Islet precursor cell (in vitro differentiated cells): ENCODE measurements around the gene PSME1.

ENCODE experiments used
- DNase-seq: peaks from one replicate; pipeline ENCODE4 v3.0.0-alpha.2; 2018

Gene PSME1

DNA sequence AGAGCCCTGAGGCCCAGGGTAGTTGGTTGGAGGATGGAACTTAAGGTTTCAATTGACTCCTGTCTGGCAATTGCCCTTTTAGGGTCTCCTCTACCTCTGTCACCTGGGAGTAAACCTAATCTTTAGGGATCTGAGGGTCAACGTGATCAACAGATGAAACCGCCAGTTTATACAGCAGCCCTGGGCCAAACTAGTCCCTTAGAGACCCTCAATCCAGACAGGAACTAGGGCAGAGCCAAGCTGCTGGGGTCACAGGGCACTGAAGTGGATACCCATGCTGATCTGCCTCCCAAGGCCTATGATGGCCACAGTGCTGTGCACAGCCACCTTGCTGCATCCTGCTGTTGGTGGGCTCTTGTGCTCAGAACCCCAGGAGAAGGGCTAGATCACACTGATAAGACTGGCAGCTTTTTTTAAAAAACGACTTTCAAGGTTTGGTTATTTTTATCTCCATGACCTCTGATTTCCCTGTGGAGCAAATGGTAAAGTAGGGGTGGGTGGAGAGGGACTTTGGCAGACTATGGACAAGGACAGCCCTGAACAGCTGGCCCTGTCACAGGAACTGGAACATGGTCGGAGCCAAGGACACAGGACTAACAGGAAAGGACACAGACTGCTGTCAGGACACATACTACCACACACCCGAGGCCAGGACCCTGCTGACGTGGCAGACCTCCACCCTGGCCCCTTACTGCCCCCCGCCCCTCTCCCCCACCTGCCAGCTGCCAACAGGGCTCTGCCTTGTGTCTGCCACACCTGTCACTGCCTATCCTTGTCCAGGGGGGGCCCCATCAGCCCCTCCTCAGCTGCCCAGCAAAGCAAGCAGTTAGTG is 5.1 kb upstream of the PSME1 start:
- DNase-seq = no peak

DNA sequence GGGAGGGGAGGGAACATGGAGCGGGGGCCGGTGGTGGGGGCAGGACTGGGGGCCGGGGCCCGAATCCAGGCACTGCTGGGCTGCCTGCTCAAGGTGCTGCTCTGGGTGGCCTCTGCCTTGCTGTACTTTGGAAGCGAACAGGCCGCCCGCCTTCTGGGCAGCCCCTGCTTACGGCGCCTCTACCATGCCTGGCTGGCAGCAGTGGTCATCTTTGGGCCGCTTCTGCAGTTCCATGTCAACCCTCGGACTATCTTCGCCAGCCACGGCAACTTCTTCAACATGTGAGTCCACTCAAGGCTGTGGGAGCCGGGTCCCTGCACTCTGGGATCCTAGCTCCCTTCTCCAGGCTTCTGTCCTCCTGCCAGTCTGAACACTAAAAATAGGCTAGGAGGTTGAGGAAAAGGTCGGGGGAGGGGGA is 4.4 kb upstream of the PSME1 start:
- no peak for DNase-seq

DNA sequence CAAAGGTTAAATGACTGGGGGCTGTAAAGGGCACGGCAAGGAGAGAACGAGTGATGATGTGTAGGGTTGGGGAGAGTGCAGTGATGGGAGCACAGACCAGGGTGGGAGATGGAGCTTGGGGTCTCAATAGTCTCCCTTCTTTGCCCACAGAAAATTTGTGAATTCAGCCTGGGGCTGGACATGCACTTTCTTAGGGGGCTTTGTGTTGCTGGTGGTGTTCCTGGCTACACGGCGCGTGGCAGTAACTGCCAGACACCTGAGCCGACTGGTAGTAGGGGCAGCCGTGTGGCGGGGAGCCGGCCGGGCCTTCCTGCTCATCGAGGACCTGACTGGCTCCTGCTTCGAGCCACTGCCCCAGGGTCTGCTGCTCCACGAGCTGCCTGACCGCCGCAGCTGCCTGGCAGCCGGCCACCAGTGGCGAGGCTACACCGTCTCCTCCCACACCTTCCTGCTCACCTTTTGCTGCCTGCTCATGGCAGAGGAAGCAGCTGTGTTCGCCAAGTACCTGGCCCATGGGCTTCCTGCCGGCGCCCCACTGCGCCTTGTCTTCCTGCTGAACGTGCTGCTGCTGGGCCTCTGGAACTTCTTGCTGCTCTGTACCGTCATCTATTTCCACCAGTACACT is 3.8 kb upstream of the PSME1 start:
- no peak for DNase-seq

DNA sequence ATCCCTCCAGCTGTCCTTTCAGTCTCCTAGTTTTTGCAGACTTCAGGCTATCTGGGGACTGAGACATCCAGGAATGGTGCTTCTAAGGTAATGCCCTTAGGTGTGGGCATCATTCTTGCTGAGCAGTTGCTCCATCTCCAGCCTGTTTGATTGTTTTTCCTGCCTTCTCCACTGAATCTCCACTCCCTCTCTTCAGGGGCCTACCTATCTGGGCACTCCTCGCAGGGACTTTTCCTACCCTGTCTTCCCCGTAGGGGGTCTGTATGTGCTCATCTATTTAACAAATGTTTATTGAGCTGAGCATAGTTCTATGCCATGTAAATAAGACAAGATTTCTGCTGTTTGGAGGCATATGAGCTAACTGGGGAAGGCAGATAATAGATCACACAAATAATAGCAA is 3.0 kb upstream of the PSME1 start:
- no peak for DNase-seq

DNA sequence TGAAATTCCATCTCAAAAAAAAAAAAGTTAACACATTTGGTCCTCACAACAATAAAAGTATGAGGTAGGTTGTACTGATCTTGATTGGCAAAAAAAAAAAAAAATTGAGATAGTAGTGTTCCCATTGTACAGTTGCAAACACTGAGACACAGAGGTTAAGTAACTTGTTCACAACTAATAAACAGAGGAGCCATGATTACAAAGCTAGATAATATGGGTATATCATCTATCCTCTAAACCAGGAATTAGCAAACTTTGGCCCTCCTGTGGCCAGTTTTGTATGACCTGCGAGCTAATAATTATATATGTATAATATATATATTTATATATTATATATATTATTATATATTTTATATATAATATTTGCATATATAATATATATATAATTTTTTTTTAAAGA is 2.3 kb upstream of the PSME1 start:
- no peak for DNase-seq

DNA sequence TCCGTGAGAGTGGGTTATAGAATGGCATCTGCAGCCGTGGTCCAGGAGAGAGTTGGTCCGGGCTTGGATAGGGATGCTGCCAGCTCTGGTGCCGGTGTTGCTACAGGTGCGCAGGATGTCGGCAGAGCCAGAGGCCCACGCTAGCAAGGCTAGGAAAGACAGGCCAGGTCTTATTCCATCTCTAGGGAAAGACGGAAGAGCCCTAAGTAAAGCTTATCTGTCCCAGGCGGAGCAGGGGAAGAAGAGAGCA is 485 bp upstream of the PSME1 start:
- no peak for DNase-seq

DNA sequence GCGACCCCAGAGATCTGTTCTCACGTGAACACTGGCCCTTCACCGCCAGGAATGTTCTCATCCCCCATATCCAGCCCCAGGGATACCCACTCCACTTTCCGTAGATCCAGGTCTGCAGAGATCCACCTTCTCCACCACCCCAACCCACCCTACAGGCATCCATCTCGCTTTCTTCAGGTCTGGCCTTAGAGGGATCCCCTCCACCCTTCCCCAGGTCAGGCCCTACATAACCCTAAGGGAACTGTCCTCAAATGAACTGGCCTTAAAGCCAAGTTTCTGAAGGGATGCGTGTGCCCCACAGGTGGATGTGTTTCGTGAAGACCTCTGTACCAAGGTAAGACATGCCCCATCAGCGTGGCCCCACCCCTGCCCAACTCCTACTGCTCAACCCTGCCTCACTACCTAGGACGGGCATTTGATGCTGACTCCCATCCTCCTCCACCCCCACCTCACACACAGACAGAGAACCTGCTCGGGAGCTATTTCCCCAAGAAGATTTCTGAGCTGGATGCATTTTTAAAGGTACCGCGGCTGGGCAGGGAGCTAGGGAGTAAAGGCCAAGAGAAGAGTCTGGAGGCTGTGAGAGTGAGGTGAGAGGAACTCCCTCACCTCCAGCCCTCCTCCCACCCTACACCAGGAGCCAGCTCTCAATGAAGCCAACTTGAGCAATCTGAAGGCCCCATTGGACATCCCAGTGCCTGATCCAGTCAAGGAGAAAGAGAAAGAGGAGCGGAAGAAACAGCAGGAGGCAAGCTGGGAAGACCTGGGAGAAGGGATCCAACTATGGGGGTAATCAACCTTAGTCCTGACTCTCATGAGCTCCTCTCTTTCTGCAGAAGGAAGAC is 912 bp downstream of the PSME1 start:
- DNase-seq = no peak

DNA sequence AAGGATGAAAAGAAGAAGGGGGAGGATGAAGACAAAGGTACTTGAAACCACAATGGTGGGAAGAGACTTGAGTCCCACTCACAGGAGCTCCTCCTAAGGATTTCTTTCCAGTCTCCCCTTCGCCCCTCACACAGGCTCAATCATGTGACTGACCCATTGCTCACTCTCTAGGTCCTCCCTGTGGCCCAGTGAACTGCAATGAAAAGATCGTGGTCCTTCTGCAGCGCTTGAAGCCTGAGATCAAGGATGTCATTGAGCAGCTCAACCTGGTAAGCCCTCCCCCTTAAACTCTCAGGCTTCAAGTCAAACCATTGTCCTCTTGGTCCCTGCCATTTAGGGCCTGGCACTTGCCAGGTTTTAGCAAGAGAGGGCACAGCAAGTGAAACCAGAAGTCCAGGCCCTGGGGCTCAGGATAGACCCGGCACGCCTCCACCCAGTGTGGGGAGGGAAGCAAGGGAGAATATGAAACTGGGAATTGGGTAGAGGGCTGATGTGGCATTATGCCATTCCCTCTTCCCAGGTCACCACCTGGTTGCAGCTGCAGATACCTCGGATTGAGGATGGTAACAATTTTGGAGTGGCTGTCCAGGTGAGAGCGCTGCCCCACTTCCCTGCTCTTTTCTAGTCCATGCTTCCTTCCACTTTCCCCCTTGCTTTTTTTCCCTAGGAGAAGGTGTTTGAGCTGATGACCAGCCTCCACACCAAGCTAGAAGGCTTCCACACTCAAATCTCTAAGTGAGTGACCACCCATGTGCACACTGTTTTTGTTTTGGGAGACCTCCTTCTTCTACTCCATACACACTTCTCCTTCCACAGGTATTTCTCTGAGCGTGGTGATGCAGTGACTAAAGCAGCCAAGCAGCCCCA is 1.8 kb downstream of the PSME1 start:
- DNase-seq = no peak

DNA sequence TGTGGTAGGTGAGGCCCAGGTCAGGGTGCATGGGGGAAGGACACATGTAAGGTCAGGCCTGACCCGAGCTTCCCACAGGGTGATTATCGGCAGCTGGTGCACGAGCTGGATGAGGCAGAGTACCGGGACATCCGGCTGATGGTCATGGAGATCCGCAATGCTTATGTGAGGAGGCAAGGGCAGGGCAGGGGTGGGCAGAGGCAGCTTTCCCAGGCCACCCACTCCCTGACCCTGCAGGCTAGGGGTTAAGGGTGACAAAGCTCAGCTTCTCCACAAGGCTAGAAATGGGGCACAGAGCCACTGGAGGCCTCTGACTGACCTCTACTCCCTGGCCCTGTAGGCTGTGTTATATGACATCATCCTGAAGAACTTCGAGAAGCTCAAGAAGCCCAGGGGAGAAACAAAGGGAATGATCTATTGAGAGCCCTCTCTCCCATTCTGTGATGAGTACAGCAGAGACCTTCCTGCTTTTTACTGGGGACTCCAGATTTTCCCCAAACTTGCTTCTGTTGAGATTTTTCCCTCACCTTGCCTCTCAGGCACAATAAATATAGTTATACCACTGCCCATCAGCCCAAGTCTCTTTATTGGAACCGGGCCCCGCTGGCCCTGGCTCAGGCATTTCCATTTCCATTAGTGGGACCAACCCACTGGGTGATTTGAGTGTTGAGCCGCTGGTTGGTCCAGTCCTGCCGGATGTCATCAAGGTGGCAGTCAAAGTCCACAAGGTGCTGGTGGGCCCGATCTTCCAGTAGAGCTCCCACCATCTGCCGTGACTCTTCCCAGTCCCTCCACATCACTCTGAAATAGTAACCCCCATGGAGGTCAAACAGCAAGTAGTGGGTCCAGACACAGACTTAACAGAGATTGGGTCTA is 2.6 kb downstream of the PSME1 start:
- no peak for DNase-seq

DNA sequence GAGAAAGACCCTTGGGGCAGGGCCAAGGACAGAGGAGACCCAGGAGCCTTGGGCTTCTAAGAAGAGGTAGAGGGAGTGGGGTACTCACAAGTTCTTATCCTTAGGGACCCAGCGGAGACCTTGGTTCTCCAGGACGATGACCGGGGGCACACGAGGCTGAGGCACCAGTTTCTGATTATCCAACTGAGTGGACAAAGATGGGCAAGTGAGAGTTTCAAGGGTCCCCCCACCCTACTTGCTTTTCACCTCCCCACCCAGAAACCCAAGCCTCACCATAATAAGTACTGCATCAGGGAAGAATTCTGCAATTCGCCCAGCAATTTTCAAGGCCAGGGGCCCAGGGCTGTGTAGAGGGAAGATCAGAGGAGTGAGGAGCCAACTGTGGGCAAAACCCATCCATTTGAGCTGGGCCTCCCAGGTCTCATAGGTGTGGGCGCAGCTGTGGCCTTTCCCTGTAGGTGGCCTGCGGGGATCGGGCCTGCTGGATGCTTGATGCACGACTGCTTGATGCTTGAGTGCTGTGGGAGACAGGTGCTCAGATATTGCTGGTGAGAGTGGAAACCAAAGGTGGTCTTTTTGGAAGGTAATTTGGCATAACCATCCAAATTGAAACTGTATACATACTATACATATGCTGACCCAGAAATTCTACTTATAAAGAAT is 3.4 kb downstream of the PSME1 start:
- no peak for DNase-seq

DNA sequence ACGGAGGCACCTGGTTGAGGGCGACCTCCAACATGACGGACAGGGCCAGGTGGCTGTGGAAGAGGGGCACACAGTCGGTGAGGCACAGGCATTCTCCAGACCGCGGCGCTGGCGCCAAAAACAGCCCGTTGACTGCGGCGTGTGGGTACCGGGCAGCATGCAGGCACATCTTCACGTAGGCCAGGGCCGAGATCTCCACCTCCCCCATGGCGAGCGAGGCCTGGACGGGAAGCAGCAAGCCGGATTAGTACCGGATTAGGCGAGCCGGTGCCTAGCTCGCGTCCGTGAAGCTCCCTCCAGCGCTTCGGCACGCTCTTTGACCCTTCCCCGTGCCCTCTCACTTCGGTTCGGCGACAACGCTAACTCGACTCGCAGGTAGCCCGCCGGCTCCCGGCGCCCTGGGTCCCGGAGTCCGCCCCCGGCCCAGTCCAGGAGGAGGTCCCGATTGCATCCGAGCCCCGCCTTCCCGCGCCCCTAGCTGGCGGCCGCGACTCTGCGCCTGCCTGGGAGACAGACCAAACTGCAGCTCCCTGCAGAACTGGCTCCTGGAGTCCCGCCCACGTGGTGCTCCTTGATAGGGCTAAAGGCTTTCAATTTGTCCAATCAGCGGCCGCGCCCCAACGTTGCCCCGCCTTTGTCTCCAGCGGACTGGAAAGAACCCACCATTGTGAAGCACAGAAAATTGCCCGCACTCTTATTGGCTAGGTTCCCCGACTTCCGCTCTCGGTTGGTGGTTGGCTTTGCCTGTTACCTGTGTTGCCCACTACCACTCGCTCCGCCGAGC is 5.3 kb downstream of the PSME1 start, which contains the start of gene EMC9:
EMC9 (minus strand) TSS at position 495 of the 784 bp plus-strand sequence; CDS start at position 208, 287 bp downstream.
- DNase-seq = peak; percentile 100

DNA sequence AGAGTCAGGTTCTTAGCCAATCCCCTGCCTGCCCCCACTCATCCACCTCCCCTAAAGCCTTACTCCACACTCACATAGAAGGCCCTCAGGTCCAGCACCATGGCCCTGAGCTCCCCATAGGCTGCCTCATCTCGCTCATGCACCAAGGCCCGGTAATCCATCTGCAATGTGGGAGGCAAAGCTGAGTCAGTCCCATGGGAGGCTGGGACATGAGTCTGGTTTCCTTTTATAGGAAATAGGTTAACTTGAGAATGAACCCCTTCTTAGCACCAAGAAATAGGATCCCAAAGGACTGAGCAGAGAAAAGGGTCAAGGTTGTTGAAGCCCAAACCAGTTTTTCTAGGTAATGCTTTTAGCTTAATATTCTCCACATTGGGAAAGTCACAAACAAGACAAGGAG is 7.5 kb downstream of the PSME1 start:
- no peak for DNase-seq

DNA sequence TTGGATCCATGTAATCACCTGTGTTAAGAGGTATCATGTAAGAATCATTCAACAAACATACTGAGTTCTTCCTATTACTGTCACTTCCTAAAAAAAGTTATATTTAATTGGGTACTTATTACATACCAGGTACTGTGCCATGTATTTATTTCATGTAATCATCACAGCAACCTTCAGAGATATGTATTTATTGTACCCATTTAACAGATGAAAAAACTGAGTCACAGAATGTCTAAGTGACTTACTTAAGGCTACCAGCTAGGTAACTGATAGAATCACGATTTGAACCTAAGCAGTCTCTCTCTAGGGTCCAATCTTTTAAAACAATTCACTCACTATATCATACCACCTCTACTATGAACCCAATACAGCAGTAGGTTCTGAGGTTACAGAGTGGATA is 8.5 kb downstream of the PSME1 start:
- no peak for DNase-seq

DNA sequence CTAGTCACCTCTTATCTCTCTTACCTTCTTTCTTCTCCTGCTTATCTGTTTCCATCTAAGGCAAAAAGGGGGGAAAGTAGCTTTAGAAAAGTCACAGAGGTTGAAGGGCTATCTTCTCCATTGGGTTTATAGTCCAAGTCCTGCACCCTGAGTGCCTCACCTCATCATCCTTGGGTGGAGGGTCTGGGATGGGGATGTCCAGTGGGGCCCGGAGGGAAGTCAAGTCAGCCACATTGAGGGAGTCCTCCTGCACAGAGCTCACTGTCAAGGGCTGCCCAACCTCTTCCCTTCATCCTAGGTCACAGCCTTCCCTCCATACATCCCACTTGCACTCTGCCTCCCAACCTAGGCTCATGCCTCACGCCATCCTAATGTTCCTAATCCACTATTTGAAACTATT is 9.2 kb downstream of the PSME1 start:
- DNase-seq = no peak

DNA sequence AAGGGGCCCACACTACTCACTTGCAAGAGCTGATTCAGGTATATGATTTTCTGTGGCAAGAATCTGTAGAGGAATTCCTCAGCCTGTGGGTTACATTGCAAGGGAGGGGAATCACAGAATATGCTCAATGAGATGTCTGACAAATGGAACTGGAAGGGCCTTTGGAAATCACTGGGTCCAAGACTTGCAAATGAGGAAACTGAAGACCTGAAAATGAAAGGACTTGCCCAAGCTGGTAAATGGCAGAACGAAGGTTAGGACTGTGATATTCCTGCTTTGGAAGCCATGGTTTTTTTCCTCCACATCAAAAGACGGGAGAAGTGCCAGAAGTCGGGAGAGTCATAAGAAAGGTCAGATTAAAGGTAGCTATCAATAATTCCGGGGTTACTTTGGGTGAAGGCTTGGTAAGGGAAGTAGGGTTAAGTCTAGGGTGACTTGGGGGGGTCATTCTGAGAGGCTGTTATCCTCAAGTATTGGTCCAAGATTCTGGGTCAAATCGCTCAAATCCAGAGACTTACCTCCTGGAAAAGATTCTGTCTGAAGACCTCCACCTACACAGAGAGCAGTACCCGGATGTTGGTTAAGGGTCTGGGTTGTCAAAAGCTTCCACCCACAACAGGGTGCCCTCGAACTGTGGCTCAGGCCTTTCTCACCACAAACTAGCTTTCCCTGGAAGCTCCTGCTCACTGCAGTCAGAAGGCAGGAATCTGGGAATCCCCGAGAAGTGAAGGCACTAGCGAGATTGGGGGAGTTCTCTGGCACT is 9.9 kb downstream of the PSME1 start:
- DNase-seq = no peak

DNA sequence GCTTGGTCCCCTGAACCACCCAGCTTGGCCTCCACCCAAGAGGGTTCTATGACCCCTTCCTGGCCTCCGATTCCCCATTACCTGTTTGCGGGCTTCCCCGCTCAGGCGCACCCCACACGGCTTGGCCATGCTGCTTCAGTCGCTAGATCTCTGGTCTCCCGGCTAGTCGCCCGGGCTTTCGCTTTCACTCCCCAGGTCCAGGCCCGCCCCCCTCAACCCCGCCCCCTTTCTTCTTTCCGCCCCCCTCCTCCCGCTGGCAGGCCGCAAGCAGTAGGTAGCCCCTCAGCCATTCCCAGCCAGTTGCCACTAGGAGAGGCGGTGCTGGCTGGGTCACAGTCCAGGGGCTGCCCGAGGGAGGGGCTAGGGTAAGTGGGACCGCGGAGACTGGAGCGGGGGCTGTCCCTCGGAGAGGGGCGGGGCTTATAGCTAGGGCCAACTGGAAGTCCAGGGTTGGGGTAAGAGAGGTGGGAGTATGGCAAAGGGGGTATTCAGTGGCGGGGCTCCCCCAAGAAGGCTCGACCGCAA is 10.5 kb downstream of the PSME1 start, which contains the start of gene PSME2:
PSME2 (minus strand) TSS at position 158 of the 525 bp plus-strand sequence; CDS start at position 129, 29 bp downstream.
- DNase-seq = peak; percentile 100

DNA sequence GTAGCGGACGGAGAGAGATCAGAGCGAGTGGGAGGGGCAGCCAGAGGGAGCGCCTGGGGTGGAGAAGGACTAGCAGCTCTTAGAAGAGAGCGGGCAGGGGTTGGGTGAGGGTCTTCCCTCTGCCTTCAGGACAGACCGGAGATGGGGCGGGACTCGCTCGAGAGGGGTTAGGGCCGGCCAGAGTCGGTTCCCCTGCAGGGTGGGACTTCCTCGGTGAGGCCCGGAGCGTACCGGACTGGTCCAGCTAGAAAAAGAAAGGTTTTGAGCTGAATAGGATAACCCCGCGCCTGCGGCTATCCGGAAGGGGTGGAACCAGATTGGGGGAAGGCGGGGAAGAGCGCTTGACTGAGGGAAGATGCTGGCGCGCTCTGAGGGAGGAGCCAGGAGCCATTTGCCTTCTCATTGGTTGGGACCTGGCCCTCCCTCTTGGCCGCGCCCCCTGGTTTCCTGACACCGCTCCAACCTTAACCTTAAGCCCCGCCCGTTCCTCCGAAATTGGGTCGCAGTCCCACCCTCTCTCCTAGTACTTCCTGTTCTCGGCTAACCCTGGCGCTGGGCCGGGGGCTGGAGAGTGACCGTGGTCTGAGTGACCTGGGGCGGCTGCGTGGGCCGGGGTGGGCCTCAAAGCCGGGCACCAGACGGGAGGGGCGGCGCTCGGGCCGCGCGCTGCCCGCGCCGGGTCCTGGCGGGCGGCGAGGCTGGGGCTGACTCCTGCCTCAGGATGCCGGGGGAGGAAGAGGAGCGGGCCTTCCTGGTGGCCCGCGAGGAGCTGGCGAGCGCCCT is 11.2 kb downstream of the PSME1 start, which contains the start of gene RNF31:
RNF31 (plus strand) TSS at position 521 of the 783 bp plus-strand sequence; CDS start at position 722, 201 bp downstream.
- peak; percentile 99 for DNase-seq

DNA sequence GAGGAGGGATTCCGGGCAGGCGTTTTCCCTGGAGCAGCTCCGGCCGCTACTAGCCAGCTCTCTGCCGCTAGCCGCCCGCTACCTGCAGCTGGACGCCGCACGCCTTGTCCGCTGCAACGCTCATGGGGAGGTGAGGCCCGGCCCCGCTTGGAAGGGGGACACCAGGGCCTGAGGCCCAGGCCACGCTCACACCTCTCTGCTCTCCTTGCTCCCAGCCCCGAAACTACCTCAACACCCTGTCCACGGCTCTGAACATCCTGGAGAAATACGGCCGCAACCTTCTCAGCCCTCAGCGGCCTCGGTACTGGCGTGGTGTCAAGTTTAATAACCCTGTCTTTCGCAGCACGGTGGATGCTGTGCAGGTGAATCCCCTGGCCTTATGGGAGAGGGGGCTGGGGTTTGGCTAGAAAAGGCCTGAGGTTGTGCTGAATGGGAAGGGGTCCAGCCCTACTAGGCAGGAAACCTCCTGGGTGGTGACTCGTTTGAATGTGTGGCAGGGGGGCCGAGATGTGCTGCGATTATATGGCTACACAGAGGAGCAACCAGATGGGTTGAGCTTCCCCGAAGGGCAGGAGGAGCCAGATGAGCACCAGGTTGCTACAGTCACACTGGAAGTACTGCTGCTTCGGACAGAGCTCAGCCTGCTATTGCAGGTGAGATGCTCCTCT is 11.9 kb downstream of the PSME1 start:
- DNase-seq = no peak
